Activated naive CD4-positive, alpha-beta T cell treated with anti-CD3 and anti-CD28 coated beads, Interleukin-2, amount 50 U/mL, for 24 hours (primary cell): ENCODE results near the gene ICAM5.

Source experiments
- H3K27ac Mint-ChIP-seq: one replicate; pipeline ENCODE4 v1.8.0; 2021; ENCODE audit warnings: mild to moderate bottlenecking, mixed read lengths
- H3K27me3 Mint-ChIP-seq: one replicate; pipeline ENCODE4 v1.8.0; 2021; ENCODE audit warnings: mixed read lengths
- H3K36me3 Mint-ChIP-seq: one replicate; pipeline ENCODE4 v1.8.0; 2021; ENCODE audit warnings: mixed read lengths
- H3K4me1 Mint-ChIP-seq: one replicate; pipeline ENCODE4 v1.8.0; 2021; ENCODE audit warnings: mixed read lengths
- H3K4me3 Mint-ChIP-seq: one replicate; pipeline ENCODE4 v1.8.0; 2021; ENCODE audit warnings: mild to moderate bottlenecking, mixed read lengths
- H3K9me3 Mint-ChIP-seq: one replicate; pipeline ENCODE4 v1.8.0; 2021; ENCODE audit warnings: mixed read lengths

Gene ICAM5

GRCh38 chr19:10320602-10321416, 31.1 kb downstream of the ICAM5 start:
- Mint-ChIP-seq H3K4me1 (peaks cover 7% of the 10 kb centered on the region), H3K27ac (no peak overlapping the region), H3K36me3 (peaks cover 10% of the 10 kb centered on the region), H3K9me3 (no peaks in the 10 kb centered on the region), H3K27me3 (no peaks in the 10 kb centered on the region), H3K4me3 (no peak overlapping the region)

DNA sequence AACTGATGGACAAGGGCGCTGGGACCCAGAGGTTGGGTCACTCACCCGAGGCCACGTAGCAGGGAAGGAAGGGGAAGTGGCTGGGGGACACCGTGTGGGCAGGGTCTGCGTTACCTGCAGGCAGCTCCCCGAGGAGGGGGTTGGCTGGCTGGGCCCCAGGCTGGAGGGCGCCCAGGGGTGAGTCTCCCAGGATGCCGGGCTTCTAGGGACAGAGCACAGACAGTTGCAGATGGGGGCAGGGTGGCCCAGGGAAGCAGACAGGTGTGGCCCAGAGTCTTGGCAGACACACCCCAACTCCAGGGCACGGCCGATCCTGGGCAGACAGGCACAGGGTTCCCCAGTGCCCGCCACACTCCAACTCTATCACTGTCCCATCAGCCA, 31.7 kb downstream of the ICAM5 start:
- Mint-ChIP-seq H3K36me3 (peaks cover 6% of the 10 kb centered on the region), H3K4me1 (peaks cover under 1% of the 10 kb centered on the region), H3K9me3 (no peaks in the 10 kb centered on the region), H3K4me3 (no peak overlapping the region), H3K27me3 (no peaks in the 10 kb centered on the region), H3K27ac (no peak overlapping the region)

DNA sequence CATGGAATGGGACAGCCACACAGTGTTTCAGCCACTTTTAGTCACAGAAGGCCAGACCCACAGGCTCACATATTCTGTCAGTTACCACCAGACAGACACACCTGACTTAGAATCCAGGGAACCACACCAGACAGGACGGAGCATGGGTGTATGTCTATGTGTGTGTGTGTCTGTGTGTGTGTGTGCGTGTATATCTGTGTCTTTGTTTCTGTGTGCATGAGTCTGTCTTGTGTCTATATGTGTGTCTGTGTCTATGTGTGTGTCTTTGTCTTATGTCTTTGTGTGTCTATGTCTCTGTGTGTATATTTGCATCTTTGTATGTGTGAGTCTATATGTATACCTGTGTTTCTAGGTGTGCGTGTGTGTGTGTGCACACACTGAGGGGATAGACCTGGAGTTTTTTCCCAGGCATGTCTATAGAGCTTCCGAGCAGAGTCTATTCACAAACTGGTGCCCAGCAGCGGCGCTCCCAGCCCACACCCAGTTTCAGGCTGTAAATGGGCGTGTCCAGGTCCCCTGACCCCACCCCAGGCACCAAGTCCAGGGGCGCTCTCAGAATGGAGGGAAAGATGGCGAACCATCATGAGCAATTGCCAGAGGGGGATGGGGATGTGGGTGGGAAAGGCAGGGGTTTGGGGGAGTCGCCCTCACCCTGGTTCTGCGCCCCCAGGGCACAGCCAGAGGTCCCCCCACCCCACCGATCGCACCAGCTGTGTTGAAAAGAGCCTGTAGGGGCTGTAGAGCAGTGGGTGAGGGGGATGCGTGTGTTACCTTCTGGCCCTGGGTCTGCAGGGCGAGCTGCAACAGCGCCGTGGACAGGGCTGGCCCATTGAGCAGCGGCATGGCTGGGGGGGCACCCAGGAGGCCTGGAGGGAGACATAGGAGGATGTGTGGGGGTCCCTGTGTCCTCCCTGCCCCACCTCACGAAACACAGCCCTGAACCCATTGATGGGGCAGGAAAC, 32.4 kb downstream of the ICAM5 start:
- peaks cover 6% of the 10 kb centered on the region for H3K36me3 Mint-ChIP-seq
- no peak overlapping the region for H3K4me3 Mint-ChIP-seq
- H3K27ac Mint-ChIP-seq = no peak overlapping the region
- H3K27me3 Mint-ChIP-seq = no peaks in the 10 kb centered on the region
- no peaks in the 10 kb centered on the region for H3K9me3 Mint-ChIP-seq
- no peaks in the 10 kb centered on the region for H3K4me1 Mint-ChIP-seq

DNA sequence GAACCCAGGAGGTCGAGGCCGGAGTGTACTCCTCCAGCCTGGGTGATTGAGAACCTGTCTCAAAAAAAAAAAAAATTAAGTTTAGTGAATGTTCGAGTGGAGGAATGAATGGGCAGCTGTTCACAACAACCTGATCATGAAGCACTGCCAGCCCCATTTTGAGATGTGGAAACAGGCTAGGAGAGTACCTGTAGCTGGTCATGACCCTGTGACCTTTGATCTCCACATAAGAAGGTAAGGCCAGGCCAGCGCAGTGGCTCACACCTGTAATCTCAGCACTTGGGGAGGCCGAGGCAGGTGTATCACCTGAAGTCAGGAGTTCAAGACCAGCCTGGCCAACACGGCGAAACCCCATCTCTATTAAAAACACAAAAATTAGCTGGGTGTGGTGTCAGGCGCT, 36.0 kb downstream of the ICAM5 start:
- no peaks in the 10 kb centered on the region for H3K36me3 Mint-ChIP-seq
- H3K27me3 Mint-ChIP-seq = no peaks in the 10 kb centered on the region
- H3K9me3 Mint-ChIP-seq = no peaks in the 10 kb centered on the region
- peaks cover 4% of the 10 kb centered on the region for H3K4me1 Mint-ChIP-seq
- H3K27ac Mint-ChIP-seq = no peak overlapping the region
- H3K4me3 Mint-ChIP-seq = no peak overlapping the region

DNA sequence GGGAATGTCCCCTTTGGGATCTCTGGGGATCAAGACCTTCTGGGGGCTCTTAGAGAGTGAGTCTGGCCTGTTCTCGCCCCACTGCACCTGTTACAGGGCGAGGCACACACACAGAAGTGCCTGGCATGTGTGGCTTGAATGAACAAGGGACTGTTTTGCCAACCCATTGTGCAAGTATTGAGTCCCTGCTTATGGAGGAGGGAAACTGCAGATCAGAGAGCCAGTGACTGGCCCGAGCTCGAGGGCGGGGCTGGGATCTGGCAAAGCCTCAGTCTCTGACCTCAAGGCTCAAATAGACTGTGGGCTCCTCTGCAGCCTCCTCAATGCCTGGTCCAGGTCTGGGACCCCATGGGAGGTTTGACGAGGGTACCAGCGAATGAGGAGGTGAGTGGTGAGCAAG, 38.0 kb downstream of the ICAM5 start:
- H3K4me3 Mint-ChIP-seq = no peak overlapping the region
- no peaks in the 10 kb centered on the region for H3K9me3 Mint-ChIP-seq
- no peak overlapping the region for H3K27ac Mint-ChIP-seq
- no peaks in the 10 kb centered on the region for H3K27me3 Mint-ChIP-seq
- H3K36me3 Mint-ChIP-seq = peaks cover 4% of the 10 kb centered on the region
- H3K4me1 Mint-ChIP-seq = peaks cover 12% of the 10 kb centered on the region

GRCh38 chr19:10328558-10329429, 39.0 kb downstream of the ICAM5 start:
- Mint-ChIP-seq H3K4me1 (peaks cover 17% of the 10 kb centered on the region), H3K27ac (no peak overlapping the region), H3K27me3 (no peaks in the 10 kb centered on the region), H3K36me3 (peaks cover 5% of the 10 kb centered on the region), H3K4me3 (no peak overlapping the region), H3K9me3 (no peaks in the 10 kb centered on the region)

- Mint-ChIP-seq H3K27me3 (no peaks in the 10 kb centered on the region), H3K27ac (no peak overlapping the region), H3K9me3 (no peaks in the 10 kb centered on the region), H3K4me3 (no peak overlapping the region), H3K36me3 (peaks cover 5% of the 10 kb centered on the region), H3K4me1 (peaks cover 18% of the 10 kb centered on the region)
Measured at GRCh38 chr19:10329555-10329954, 39.8 kb downstream of the ICAM5 start.

GRCh38 chr19:10332158-10332964, 42.6 kb downstream of the ICAM5 start:
- H3K9me3 Mint-ChIP-seq = no peaks in the 10 kb centered on the region
- H3K4me1 Mint-ChIP-seq = peaks cover 18% of the 10 kb centered on the region
- H3K27ac Mint-ChIP-seq = peak overlapping the region; percentile 98
- H3K36me3 Mint-ChIP-seq = peaks cover 5% of the 10 kb centered on the region
- no peaks in the 10 kb centered on the region for H3K27me3 Mint-ChIP-seq
- H3K4me3 Mint-ChIP-seq = peak overlapping the region; percentile 97

DNA sequence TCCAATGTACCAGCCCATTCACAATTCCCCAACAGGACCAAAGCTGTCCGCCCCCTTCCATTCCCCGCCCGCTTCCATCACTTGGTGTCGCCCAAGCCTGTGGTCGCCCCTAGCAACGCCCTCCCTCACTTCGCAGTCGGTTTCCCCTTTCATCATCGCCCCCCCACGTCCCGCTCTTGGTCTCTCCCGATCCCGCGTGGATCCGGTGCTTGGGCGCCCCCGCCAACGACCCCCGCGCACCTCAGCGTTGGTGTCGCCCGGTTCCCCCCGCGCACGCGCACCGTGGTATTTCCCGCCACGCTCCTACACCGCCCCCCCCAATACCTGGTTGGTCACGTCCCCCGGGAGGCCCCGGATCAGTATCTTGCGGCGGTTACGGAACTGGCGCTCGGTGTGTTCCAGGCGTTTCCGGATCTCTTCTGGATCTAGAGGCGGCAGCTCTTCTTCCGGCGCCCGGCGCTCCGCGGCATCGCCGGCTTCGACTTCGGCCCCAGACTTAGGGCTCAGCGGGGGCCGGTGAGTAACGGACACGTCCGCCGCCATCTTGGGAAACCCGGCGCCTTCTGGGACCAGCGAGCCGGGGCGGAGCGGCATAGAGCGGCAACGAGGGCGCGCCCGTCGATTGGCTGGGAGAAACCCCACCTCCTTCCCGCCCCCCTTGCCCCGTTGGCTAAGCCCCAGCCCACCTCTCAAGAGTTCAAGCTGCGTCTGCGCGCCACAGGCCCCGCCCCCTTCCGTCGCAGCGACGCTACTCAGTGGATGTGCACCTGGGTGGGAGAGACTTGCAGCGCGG, 43.4 kb downstream of the ICAM5 start, which contains the start of gene RAVER1:
Gene RAVER1, minus strand, starts transcription at position 565 of the 793 bp plus-strand sequence. Its CDS starts 22 bp downstream, at position 543.
- H3K4me3 Mint-ChIP-seq = peak within 1 kb of the TSS; percentile 97
- no peaks in the 10 kb centered on the region for H3K27me3 Mint-ChIP-seq
- H3K4me1 Mint-ChIP-seq = peaks cover 19% of the 10 kb centered on the region
- no peaks in the 10 kb centered on the region for H3K9me3 Mint-ChIP-seq
- H3K36me3 Mint-ChIP-seq = peaks cover 5% of the 10 kb centered on the region
- H3K27ac Mint-ChIP-seq = peak within 1 kb of the TSS; percentile 98

DNA sequence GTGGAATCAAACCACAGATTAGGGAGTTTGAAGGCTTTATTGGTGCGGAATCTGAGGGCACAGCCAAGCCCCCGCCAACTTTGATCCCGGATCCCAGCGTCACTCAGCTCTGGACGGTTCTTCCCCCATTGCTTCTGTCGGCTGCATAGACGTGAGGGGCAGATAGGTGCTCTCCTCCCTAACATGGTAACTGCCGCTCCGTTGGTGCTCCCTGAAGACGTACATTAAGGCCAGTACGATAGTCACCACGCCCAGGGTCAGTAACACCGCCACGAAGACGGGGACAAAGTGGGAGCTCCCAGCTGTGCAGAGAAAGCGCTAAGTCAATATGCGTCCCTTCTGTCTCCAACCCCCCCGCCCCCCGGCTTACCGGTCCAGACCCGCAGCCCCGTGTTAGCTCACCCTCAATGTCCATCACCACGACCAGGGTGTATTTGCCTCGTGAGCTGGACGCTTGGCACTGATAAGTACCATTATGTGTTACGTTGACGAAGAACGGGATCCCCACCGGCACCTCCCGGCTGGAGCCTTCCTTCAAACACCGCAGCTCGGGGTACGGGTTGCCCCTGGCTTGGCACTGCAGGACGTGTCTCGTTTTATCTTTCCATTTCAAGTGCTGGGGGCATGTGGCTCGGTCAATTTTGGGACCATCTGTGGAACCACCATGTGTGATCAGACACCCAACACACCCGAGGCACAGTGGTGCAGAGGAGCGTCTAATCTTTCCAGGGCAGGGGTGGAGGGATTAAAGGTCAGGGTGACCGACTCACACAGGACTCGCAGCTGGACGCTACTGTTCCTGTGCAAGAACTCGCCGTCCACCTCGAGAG, 44.2 kb downstream of the ICAM5 start:
- H3K9me3 Mint-ChIP-seq = no peaks in the 10 kb centered on the region
- peak overlapping the region; percentile 97 for H3K4me3 Mint-ChIP-seq
- peaks cover 27% of the 10 kb centered on the region for H3K4me1 Mint-ChIP-seq
- H3K27ac Mint-ChIP-seq = peak overlapping the region; percentile 98
- H3K36me3 Mint-ChIP-seq = peaks cover 5% of the 10 kb centered on the region
- no peaks in the 10 kb centered on the region for H3K27me3 Mint-ChIP-seq

GRCh38 chr19:10334588-10335351, 45.0 kb downstream of the ICAM5 start:
- Mint-ChIP-seq H3K36me3 (peaks cover 5% of the 10 kb centered on the region), H3K4me3 (peak overlapping the region; percentile 97), H3K27me3 (no peaks in the 10 kb centered on the region), H3K9me3 (no peaks in the 10 kb centered on the region), H3K27ac (peak overlapping the region; percentile 41), H3K4me1 (peaks cover 35% of the 10 kb centered on the region)

DNA sequence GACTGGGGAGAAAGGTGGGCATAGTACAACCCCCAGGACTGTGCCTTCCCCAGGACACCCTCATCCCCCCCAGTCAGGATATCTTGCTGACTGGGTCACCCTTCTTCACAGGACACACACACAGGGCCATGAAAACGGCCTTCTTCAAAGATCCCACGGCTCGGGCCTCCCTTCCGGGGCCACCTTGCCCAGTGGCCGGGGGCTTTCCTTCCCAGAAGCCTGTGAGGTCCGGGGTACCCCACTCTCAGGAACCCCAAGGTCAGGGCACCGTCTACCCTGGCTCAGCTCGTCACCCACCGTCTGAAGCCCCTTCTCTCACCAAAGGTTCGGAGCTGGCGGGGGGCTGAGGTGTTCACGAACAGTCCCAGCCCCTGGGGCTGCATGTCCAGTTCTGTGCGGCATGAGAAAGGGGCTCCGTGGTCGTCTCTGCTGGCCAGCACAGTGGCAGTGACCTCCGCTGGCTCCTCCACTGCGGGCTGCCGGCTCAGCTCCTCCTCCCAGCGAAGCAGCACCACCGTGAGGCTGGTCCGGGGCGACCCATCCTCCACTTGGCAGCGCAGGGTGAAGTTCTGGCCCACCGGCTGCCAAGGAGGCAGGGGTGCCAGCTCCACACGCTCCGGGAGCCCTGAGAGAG, 45.7 kb downstream of the ICAM5 start:
- no peaks in the 10 kb centered on the region for H3K27me3 Mint-ChIP-seq
- H3K9me3 Mint-ChIP-seq = no peaks in the 10 kb centered on the region
- H3K4me3 Mint-ChIP-seq = no peak overlapping the region
- H3K36me3 Mint-ChIP-seq = peaks cover 5% of the 10 kb centered on the region
- no peak overlapping the region for H3K27ac Mint-ChIP-seq
- H3K4me1 Mint-ChIP-seq = peaks cover 35% of the 10 kb centered on the region
